Measurements from ENCODE around the gene FREY1. TPM values are rescaled to one million over a fixed set of nuclear protein-coding genes. Genes with fewer than 3 reads are reported as not detected.
A peak's percentile ranks its signal among the peaks of the same experiment; 100 is the strongest.

FREY1 gene
- total and polyA plus RNA-seq, 5 donors from 2014 or later: 1.8 TPM; not detected in 4

DNA sequence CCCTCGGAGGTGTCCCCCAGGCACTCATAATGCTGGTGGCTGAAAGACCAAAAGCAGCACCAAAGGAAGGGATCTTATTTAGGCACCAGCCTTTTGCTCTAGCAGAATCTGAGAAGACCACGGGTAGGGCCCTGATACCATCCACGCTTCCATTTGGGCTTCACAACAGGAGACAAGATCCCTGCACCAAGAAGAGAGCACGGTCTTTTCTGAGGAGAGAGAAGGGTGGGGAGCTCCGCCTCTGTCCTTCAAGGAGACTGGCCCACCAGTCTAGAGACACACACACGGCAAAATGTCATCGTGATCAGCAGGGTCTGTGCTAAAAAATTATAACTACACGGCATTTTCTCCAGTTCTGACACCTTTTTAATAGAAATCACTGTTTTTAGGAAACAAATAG lies 25.1 kb upstream of the FREY1 start:
- Mint-ChIP-seq H3K27me3 (no peaks in the 10 kb centered on the region), H3K27ac (peak overlapping the region in 2 of 3 donors; percentile 25 to 85), H3K4me3 (peak overlapping the region in 2 of 4 donors; percentile 15), H3K9me3 (no peaks in the 10 kb centered on the region), H3K4me1 (peaks cover 6 to 42% (median 20%) of the 10 kb centered on the region in 4 donors), H3K36me3 (peaks cover 24% of the 10 kb centered on the region)
- Histone ChIP-seq H3K4me1 (ENCODE audit: control insufficient read depth, insufficient read depth, low read length, poor library complexity, severe bottlenecking) (peaks cover 35% of the 10 kb centered on the region), H3K9me3 (ENCODE audit: control insufficient read depth in 2 of 2, low read length in 2 of 2) (no peaks in the 10 kb centered on the region), H3K4me3 (ENCODE audit: low read depth, low read length) (no peak overlapping the region), H3K27me3 (ENCODE audit: control insufficient read depth, insufficient read depth, low read length) (no peaks in the 10 kb centered on the region), H3K36me3 (ENCODE audit: control insufficient read depth, insufficient read depth, low read length) (peaks cover 41% of the 10 kb centered on the region), H3K27ac (ENCODE audit: insufficient read depth, low read length, poor library complexity, severe bottlenecking) (no peak overlapping the region)
- no peak for DNase-seq
- ATAC-seq (ENCODE audit: low read depth in 2 of 2): no peak

DNA sequence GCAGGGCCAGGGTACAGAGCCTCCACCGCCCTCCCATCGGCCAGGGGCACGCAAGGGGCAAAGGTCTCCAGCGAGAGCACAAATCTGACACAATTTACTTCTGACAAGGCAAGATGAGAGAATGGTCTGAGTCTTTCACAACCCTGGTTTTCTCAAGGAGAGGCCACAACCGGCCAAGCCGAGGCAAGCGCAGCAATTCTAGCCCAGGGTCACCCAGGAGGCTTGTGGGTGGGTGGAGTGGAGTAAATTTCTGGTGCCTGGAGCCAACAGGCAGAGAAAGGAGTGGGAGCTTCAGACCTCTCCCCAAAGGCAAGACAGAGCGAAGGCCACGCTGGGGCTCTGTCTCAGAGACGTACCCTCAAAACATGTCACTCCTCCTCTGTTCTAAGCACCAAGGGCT lies 24.7 kb upstream of the FREY1 start:
- H3K27me3 Mint-ChIP-seq: no peaks in the 10 kb centered on the region
- no peaks in the 10 kb centered on the region for H3K9me3 ChIP-seq (ENCODE audit: control insufficient read depth in 2 of 2, low read length in 2 of 2)
- peaks cover 36% of the 10 kb centered on the region for H3K36me3 ChIP-seq (ENCODE audit: control insufficient read depth, insufficient read depth, low read length)
- peak overlapping the region in 2 of 4 donors; percentile 13 to 26 for H3K4me3 Mint-ChIP-seq
- H3K4me3 ChIP-seq (ENCODE audit: low read depth, low read length): no peak overlapping the region
- H3K27me3 ChIP-seq (ENCODE audit: control insufficient read depth, insufficient read depth, low read length): no peaks in the 10 kb centered on the region
- H3K9me3 Mint-ChIP-seq: no peaks in the 10 kb centered on the region
- peaks cover 6 to 44% (median 20%) of the 10 kb centered on the region in 4 donors for H3K4me1 Mint-ChIP-seq
- peaks cover 36% of the 10 kb centered on the region for H3K4me1 ChIP-seq (ENCODE audit: control insufficient read depth, insufficient read depth, low read length, poor library complexity, severe bottlenecking)
- H3K27ac Mint-ChIP-seq: peak overlapping the region; percentile 75 to 85 (median 78)
- DNase-seq: no peak
- H3K36me3 Mint-ChIP-seq: peaks cover 19% of the 10 kb centered on the region
- no peak for ATAC-seq (ENCODE audit: low read depth in 2 of 2)
- H3K27ac ChIP-seq (ENCODE audit: insufficient read depth, low read length, poor library complexity, severe bottlenecking): peak overlapping the region; percentile 70

DNA sequence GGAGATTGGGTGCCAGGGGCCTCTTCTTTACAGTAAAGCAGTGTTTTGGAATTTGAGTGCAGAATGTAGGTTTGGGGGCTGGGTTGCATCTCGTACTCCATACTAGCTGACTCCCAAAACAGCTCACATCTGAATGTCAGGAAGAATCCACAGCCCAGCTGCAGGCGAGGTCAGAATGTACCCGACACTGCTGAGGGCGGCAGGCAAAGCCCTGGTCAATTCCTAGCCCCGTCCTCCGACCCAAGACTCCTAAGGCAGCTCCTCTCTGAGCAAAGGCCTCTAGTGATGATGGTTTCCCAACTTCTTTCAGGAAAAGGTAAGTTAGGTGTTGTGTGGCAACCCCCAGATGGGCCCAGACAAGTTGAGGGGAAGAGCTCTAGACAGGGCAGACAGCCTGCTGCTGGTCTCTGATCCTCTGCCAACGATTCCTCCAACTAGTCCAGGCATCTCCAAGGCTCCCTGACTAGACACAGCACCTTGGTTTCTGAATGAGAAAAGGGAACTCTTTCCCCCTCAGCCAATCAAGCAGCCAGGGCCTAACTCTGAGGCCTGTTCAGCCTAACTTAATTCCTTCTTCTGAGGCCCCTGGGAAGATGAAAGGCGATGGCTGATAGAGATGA lies 24.0 kb upstream of the FREY1 start:
- ATAC-seq (ENCODE audit: low read depth in 2 of 2) (no peak), DNase-seq (no peak)
- peaks cover 6 to 44% (median 20%) of the 10 kb centered on the region in 4 donors for H3K4me1 Mint-ChIP-seq
- peaks cover 16% of the 10 kb centered on the region for H3K36me3 Mint-ChIP-seq
- peaks cover 31% of the 10 kb centered on the region for H3K36me3 ChIP-seq (ENCODE audit: control insufficient read depth, insufficient read depth, low read length)
- peak overlapping the region; percentile 70 for H3K27ac ChIP-seq (ENCODE audit: insufficient read depth, low read length, poor library complexity, severe bottlenecking)
- H3K27me3 Mint-ChIP-seq: no peaks in the 10 kb centered on the region
- H3K4me1 ChIP-seq (ENCODE audit: control insufficient read depth, insufficient read depth, low read length, poor library complexity, severe bottlenecking): peaks cover 36% of the 10 kb centered on the region
- H3K4me3 ChIP-seq (ENCODE audit: low read depth, low read length): no peak overlapping the region
- no peaks in the 10 kb centered on the region for H3K9me3 Mint-ChIP-seq
- H3K27ac Mint-ChIP-seq: peak overlapping the region; percentile 78 to 92 (median 85)
- H3K9me3 ChIP-seq (ENCODE audit: control insufficient read depth in 2 of 2, low read length in 2 of 2): no peaks in the 10 kb centered on the region
- peak overlapping the region in 2 of 4 donors; percentile 16 to 76 for H3K4me3 Mint-ChIP-seq
- H3K27me3 ChIP-seq (ENCODE audit: control insufficient read depth, insufficient read depth, low read length): no peaks in the 10 kb centered on the region

DNA sequence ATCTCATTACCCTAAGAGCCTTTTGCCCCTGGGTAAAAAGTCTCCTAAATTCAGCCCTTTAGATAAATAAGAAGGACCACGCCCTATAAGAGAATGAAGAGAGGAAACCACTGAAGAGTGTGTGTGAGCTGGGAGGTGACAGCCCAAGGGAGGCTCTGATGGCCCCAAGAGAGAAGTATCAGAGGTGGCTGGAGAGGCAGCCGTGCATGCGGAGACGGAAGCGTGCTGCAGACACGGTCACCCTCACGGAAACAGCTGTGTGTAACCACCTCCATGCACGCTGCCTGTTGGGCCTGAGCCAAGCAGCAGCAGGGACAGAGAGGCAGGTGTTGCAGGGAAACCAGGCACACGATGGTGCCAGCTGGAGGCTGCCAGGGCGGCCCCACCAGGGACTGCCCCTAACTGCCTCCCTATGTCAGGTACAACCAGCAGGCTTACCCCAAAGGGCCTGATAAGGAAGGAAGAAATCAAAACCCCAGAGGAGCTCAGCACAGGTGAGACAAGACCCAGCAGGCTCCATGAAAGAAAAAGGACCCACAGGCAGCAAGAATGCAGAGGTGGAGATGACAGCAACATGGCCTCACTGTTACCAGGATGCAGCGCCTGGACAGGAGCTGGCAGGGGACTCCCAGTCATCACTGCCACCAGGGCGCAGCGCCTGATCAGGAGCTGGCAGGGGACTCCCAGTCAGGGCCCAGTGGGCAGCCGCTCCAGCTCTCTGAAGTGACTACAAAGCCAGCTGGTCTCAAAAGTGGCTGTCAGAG lies 23.1 kb upstream of the FREY1 start:
- H3K36me3 Mint-ChIP-seq: peaks cover 16% of the 10 kb centered on the region
- Histone ChIP-seq H3K4me3 (ENCODE audit: low read depth, low read length) (peak overlapping the region; percentile 41), H3K4me1 (ENCODE audit: control insufficient read depth, insufficient read depth, low read length, poor library complexity, severe bottlenecking) (peaks cover 36% of the 10 kb centered on the region), H3K27ac (ENCODE audit: insufficient read depth, low read length, poor library complexity, severe bottlenecking) (peak overlapping the region; percentile 70), H3K27me3 (ENCODE audit: control insufficient read depth, insufficient read depth, low read length) (no peaks in the 10 kb centered on the region), H3K9me3 (ENCODE audit: control insufficient read depth in 2 of 2, low read length in 2 of 2) (no peaks in the 10 kb centered on the region), H3K36me3 (ENCODE audit: control insufficient read depth, insufficient read depth, low read length) (peaks cover 23% of the 10 kb centered on the region)
- peak overlapping the region; percentile 54 to 87 (median 72) for H3K4me3 Mint-ChIP-seq
- ATAC-seq (ENCODE audit: low read depth in 2 of 2): peak; percentile 71 to 75
- H3K27ac Mint-ChIP-seq: peak overlapping the region; percentile 87 to 97 (median 97)
- peak in 2 of 3 donors; percentile 42 to 84 for DNase-seq
- H3K4me1 Mint-ChIP-seq: peaks cover 6 to 44% (median 20%) of the 10 kb centered on the region in 4 donors
- no peaks in the 10 kb centered on the region for H3K9me3 Mint-ChIP-seq
- no peaks in the 10 kb centered on the region for H3K27me3 Mint-ChIP-seq

- Mint-ChIP-seq H3K27me3 (peaks cover 4% of the 10 kb centered on the region), H3K4me1 (peaks cover 6 to 49% (median 21%) of the 10 kb centered on the region in 4 donors)
- ATAC-seq (ENCODE audit: low read depth in 2 of 2): peak in 1 of 2 donors; percentile 13
These were observed 22.5 kb upstream of the FREY1 start for GRCh38 chr11:45929486-45930030.

DNA sequence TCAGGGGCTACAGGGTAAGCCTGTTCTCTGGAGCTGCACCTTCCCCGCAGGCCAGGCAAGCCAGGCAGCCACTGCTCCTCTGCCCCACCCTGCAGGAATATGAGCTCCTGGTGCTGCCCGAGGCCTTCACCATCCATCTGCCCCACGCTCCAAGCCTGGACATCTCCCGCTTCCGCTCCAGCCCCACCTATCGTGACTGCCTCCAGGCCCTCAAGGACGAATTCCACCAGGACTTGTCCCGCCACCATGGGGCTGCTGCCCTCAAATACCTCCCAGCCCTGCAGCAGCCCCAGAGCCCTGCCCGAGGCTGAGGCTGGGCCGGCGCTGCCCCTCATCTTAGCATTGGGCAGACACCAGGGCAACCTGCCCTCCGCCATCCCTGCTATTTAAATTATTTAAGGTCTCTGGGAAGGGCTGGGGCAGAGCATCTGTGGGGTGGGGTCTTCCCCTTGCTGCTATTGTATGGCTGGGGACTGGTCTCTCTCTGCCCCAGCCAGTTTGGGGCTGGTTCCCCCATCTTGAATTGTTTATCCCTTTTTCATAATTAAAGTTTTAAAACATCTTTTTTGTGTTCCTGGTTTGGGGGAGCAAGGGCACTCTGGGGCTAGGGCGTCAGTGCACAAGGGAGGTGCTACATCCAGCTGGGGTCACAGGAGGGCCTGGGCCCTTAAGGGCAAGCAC lies 21.6 kb upstream of the FREY1 start:
- peak overlapping the region in 3 of 4 donors; percentile 35 to 58 (median 38) for H3K4me3 Mint-ChIP-seq
- Histone ChIP-seq H3K4me1 (ENCODE audit: control insufficient read depth, insufficient read depth, low read length, poor library complexity, severe bottlenecking) (peaks cover 36% of the 10 kb centered on the region), H3K4me3 (ENCODE audit: low read depth, low read length) (no peak overlapping the region), H3K27me3 (ENCODE audit: control insufficient read depth, insufficient read depth, low read length) (no peaks in the 10 kb centered on the region), H3K36me3 (ENCODE audit: control insufficient read depth, insufficient read depth, low read length) (peaks cover 7% of the 10 kb centered on the region), H3K27ac (ENCODE audit: insufficient read depth, low read length, poor library complexity, severe bottlenecking) (peak overlapping the region; percentile 70), H3K9me3 (ENCODE audit: control insufficient read depth in 2 of 2, low read length in 2 of 2) (no peaks in the 10 kb centered on the region)
- no peak for DNase-seq
- no peaks in the 10 kb centered on the region for H3K9me3 Mint-ChIP-seq
- no peak for ATAC-seq (ENCODE audit: low read depth in 2 of 2)
- H3K27me3 Mint-ChIP-seq: peaks cover 11% of the 10 kb centered on the region
- H3K36me3 Mint-ChIP-seq: peaks cover 15% of the 10 kb centered on the region
- H3K27ac Mint-ChIP-seq: peak overlapping the region; percentile 20 to 85 (median 77)
- H3K4me1 Mint-ChIP-seq: peaks cover 6 to 55% (median 25%) of the 10 kb centered on the region in 4 donors

More at GRCh38 chr11:45929486-45930030, 22.5 kb upstream of the FREY1 start:
- DNase-seq: no peak
- peaks cover 36% of the 10 kb centered on the region for H3K4me1 ChIP-seq (ENCODE audit: control insufficient read depth, insufficient read depth, low read length, poor library complexity, severe bottlenecking)
- H3K9me3 ChIP-seq (ENCODE audit: control insufficient read depth in 2 of 2, low read length in 2 of 2): no peaks in the 10 kb centered on the region
- Mint-ChIP-seq H3K27ac (peak overlapping the region; percentile 87 to 97 (median 97)), H3K36me3 (peaks cover 14% of the 10 kb centered on the region), H3K9me3 (no peaks in the 10 kb centered on the region), H3K4me3 (peak overlapping the region; percentile 52 to 87 (median 72))
- peak overlapping the region; percentile 41 for H3K4me3 ChIP-seq (ENCODE audit: low read depth, low read length)
- peaks cover 16% of the 10 kb centered on the region for H3K36me3 ChIP-seq (ENCODE audit: control insufficient read depth, insufficient read depth, low read length)
- H3K27me3 ChIP-seq (ENCODE audit: control insufficient read depth, insufficient read depth, low read length): no peaks in the 10 kb centered on the region
- H3K27ac ChIP-seq (ENCODE audit: insufficient read depth, low read length, poor library complexity, severe bottlenecking): peak overlapping the region; percentile 70

GRCh38 chr11:45927684-45928413 lies 20.8 kb upstream of the FREY1 start:
- Mint-ChIP-seq H3K36me3 (peaks cover 14% of the 10 kb centered on the region), H3K4me1 (peaks cover 6 to 60% (median 25%) of the 10 kb centered on the region in 4 donors), H3K9me3 (no peaks in the 10 kb centered on the region), H3K27ac (peak overlapping the region in 1 of 3 donors; percentile 52), H3K27me3 (peaks cover 15% of the 10 kb centered on the region), H3K4me3 (peak overlapping the region in 2 of 4 donors; percentile 11 to 38)
- ATAC-seq (ENCODE audit: low read depth in 2 of 2) (no peak), DNase-seq (no peak)
- Histone ChIP-seq H3K4me3 (ENCODE audit: low read depth, low read length) (no peak overlapping the region), H3K27ac (ENCODE audit: insufficient read depth, low read length, poor library complexity, severe bottlenecking) (no peak overlapping the region), H3K4me1 (ENCODE audit: control insufficient read depth, insufficient read depth, low read length, poor library complexity, severe bottlenecking) (peaks cover 42% of the 10 kb centered on the region), H3K27me3 (ENCODE audit: control insufficient read depth, insufficient read depth, low read length) (no peaks in the 10 kb centered on the region), H3K36me3 (ENCODE audit: control insufficient read depth, insufficient read depth, low read length) (peaks cover under 1% of the 10 kb centered on the region), H3K9me3 (ENCODE audit: control insufficient read depth in 2 of 2, low read length in 2 of 2) (no peaks in the 10 kb centered on the region)
